HG03039 (cell line): ENCODE data around the gene TAPBP.
A peak's percentile ranks its signal among the peaks of the same experiment; 100 is the strongest.
"Not testable (repeated sequence)": the region's sequence is repeated elsewhere in the genome, so short reads cannot be mapped to it uniquely, and the experiment has no call there.

Experiments used
- ATAC-seq: cut with Tn5 transposase; IDR thresholded peaks from one replicate; pipeline ENCODE4 v1.9.1; 2021; ENCODE audit warnings: mild to moderate bottlenecking, moderate library complexity; ENCODE audit not compliant: unreplicated experiment

TAPBP gene

DNA sequence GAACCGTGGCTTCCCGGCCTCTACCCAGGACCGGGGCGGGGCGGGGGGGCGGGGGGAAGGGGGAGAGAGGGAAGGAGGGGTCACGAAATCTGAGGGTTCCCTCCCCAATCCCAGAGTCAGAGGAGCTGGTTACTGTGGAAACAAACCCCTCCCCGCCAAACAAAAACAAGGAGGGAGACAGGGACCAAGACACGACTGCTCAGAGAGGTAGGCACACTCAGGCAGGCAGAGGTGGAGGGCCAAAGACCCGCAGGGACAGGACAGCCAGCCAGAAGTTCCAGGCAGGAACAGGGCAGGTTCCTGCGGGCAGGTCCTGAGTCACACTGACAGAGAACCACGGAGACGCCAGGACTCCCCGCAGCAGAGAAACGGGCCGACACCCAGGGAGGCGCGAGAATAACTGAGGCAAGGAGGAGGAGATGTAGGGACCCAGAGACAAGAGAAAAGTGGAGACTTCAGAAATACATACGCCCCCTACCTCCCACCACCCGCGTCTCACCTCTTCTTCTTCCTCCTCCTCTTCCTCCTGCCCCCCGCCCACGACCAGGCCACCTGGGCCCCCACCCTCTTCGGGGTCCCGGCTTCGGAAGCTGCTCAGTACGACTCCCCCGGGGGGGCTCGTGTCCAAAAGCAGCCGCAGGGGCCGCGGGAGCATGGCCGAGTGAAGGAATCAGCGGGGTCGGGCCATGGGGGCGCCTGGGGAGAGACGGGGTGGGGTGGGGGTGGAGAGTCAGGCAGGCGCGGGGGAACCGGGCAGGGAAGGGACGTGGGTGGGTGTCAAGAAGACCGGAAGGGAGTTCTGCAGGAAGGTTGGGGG, 15.7 kb downstream of the TAPBP start:
- no peak for ATAC-seq

- ATAC-seq = no peak
These were observed 16.4 kb downstream of the TAPBP start for GRCh38 chr6:33297406-33297955.

DNA sequence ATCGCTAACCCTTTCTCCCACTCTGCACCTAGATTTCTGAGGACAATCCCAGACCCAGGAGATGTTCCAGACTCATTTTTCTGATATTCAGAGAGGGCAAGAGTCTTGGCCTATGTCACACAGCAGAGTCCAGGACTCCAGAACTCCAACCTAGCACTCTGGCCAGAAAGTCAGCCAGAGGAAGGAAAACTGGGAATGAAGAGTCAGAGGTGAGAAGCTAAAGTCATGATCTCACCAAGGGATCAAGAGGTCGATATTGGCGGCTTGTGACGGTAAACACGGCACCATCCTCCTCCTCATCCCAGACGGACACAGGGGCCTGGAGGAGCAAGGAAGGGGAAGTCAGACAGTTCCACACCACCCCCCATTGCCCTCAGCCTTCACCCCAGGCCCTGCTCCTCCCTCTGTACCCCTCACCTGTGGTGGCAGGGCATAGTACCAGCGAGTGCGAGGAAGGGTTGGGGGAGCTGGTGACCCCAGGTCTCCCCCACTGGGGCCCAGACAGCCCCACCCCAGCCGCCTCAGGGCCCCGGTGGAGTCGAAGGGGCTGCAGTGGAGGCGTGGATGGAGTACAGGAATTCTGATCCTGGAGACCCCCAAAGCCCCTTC, 17.0 kb downstream of the TAPBP start:
- no peak for ATAC-seq

- ATAC-seq = no peak
These were observed 18.1 kb downstream of the TAPBP start for GRCh38 chr6:33295621-33296369.

DNA sequence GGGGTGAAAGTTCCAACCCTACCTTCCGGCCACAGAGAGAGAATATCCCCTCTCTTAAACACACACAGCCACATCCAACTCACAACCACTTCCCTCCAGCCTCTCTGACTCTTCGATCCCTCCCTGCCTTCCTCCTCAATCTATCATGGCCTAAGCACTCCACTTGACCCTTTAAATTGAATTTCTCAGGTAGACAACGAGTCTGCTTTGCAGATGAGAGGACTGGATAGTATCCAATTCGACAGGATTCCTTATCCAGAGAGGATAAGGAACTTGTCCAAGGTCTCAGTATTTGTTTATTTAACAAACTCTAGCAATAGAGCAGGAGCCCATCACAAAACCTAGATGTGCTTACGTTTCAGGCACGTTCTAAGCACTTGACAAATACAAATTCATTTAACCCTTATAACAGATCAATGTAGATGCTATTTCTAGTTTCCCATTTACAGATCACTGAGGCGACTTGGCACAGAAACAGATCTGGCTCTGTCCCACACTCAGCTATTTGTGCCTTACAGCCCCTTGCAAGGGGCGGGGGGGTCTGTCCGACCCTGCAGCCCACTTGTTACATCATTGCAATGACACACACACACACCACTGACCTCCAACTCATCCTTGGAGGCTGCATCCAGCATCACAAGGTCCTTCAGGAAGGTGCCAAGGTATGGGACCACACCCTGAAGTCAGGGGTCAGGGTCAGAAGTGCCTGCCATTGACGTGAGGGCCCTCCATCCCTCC, 19.6 kb downstream of the TAPBP start:
- ATAC-seq = no peak

DNA sequence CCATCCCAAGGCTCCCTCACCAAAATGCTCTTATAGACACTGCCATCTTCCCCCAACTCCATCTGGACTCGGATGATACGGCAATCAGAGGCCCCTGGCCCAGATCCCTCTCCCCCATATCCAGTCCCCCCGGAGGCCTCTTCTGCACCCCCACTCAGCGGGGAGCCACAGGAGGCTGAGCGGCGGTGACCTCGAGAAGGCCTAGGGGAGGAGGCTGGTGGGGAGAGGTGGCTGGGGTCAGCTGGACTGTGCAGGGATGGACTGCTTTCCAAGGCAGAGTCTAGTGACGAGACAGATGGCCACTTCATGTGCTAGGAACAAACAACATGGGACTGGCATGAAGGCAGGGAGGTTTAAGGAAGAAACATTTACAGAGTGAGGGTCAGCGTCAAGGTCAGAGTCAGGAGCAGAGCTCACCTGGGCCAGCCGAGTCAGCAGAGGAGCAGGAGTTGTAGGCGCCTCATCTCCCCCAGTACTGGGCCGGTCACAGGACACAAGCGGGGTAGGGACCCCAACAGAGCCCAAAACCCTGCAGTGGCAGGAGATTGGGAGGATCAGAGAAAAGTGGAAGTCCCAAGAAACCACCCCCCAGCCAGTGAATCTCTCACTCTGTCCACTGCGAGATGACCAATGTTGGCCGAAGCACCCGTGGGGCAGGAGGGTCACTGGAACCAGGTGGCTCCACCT, 20.7 kb downstream of the TAPBP start:
- no peak for ATAC-seq

- ATAC-seq = no peak
These were observed 23.4 kb downstream of the TAPBP start for GRCh38 chr6:33290459-33290858.

GRCh38 chr6:33289784-33290315, 24.0 kb downstream of the TAPBP start:
- ATAC-seq = peak; percentile 10

- ATAC-seq = peak; percentile 75
These were observed 24.7 kb downstream of the TAPBP start, which contains the start of the genes PFDN6 and WDR46 for GRCh38 chr6:33288921-33289783. Gene PFDN6 (plus strand): TSS chr6:33289601. CDS start chr6:33289857, 256 bp downstream. Gene WDR46 (minus strand): TSS chr6:33289239. CDS start chr6:33289170, 69 bp downstream.

GRCh38 chr6:33288141-33288920, 25.5 kb downstream of the TAPBP start:
- no peak for ATAC-seq

DNA sequence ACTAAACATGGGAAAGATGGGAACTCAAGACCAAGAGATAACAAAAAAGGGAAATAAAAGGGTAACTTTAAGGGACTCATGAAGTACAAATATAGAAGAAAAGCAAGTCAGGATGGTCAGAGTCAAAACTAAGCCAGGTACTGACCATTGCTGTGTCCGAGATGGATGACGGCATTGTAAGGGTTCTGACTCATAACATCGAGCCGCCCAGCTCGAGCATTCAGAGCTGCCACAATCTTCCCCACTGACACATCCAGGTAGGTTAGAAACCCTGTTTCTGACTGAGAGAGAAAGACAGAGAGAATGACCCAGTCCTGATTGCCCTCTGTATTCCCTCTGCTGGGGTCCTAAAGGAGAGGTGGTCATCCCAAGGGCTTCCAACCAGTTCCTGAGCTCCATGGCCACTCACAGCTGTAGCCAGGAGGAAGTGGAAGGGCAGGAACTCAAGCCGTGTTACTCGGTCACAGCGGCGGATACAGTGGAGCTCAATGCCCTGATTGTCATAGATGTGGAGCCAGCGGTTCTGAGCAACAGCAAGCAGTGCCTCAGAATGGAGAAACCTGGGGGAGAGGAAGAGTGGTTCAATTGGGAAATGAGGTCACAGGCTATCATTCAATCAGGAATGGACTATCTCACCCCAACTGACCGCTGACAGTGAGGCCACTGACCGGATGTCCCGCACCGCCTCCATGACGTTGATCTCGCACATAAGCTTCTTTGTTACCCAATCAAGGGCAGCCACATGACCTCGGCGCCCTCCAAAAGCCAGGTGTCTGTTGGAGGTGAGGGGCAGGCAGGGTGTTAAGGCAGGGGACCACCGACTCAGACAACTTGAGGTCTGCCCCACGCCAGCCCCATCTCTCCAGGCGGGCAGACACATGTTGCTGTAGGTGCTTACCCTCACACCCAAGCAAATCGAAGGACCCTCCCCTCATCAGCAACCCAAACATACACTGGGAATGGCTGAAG, 26.6 kb downstream of the TAPBP start:
- no peak for ATAC-seq

- ATAC-seq = not testable (repeated sequence)
These were observed 28.7 kb downstream of the TAPBP start for GRCh38 chr6:33285214-33285613.

DNA sequence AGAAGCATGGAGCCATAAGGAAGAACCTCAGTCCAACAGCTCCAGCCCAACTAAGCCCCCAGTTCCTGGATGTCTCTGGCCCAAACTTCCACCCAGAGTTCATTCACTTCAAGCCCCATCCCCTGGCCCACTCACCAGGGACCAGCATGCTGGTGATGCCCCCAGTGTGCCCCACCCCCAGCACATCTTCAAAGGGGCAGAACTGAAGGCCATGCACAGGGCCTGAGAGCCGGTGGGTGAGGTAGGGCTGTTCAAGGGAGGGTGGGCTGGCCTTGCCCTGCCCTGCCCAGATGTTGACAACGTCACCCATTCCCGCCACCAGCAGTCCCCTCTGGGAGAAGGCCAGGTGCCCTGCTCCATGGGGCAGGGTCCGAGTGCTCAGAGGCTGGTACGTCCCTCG, 33.3 kb downstream of the TAPBP start:
- no peak for ATAC-seq

DNA sequence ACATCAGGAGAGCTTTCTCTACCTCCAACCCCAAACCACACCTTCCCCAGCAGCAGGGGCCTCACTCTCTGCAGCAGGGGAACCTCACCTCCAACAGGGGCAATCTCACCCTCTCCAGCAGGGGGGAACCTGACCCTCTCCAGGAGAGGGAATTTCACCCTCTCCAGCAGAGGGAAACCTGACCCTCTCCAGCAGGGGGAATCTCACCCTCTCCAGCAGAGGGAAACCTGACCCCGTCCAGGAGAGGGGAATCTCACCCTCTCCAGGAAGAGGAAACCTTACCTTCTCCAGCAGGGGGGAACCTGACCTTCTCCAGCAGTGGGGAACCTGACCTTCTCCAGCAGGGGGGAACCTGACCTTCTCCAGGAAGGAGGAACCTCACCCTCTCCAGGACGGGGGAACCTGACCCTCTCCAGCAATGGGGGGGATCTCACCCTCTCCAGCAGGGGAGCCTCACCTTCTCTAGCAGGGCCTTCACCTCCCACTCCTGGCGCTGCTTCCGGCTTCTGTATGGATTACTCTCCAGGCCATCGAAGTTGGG, 33.8 kb downstream of the TAPBP start:
- ATAC-seq = no peak

DNA sequence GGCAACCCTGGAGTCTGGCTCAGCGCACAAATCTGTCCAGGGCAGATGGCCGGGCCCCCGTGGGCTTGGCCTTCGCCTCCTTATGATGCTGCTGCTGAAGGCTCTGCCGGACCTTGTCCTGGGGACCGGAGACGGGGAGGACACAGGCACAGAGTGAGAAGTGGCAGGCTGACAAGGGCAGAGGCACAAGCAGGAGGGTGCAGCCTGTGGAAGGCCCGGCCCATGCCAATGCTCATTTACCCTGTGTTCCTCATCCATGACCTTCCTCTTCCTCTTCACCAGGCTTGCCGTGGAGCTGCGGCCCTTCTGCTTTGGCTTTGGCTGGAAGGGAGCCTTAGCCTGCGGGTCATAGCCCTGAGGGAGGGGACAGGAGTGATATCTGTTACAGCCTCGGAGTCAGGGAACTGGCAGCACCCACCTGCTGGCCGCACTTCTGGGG, 34.6 kb downstream of the TAPBP start:
- ATAC-seq = no peak

GRCh38 chr6:33278810-33279209, 35.1 kb downstream of the TAPBP start:
- ATAC-seq = no peak

GRCh38 chr6:33278392-33278741, 35.5 kb downstream of the TAPBP start:
- no peak for ATAC-seq
